SK-N-SH treated with all-trans-retinoic acid at 6 μM for 48 hours (cell line): ENCODE measurements around the gene CAVIN1.
"Not testable (repeated sequence)": the region's sequence is repeated elsewhere in the genome, so short reads cannot be mapped to it uniquely, and the experiment has no call there.

ENCODE experiments used
- ATAC-seq: fragments of 200-7000 bp; cut with Tn5 transposase; 3 replicates; pipeline ENCODE4 v1.9.1; 2020; ENCODE audit warnings: mild to moderate bottlenecking, moderate library complexity
- ARNTL ChIP-seq: fragments of 450-650 bp; formaldehyde crosslinking; IDR thresholded peaks from 2 replicates; pipeline ENCODE4 v1.5.0; 2020; ENCODE audit warnings: low read depth, mild to moderate bottlenecking, moderate library complexity, borderline replicate concordance
- BACH2 ChIP-seq: fragments of 250-450 bp; sonication (Bioruptor Pico); IDR thresholded peaks from 2 replicates; pipeline ENCODE4 v1.9.0; 2021; ENCODE audit warnings: mild to moderate bottlenecking, borderline replicate concordance
- CREB5 ChIP-seq: fragments of 250-450 bp; sonication (Bioruptor Pico); IDR thresholded peaks from 2 replicates; pipeline ENCODE4 v1.5.1; 2020; ENCODE audit warnings: low read depth, mild to moderate bottlenecking, moderate library complexity
- CSDC2 ChIP-seq: fragments of 250-450 bp; sonication (Bioruptor Pico); IDR thresholded peaks from 2 replicates; pipeline ENCODE4 v1.5.0; 2020; ENCODE audit warnings: mild to moderate bottlenecking, moderate library complexity
- CSRNP3 ChIP-seq: fragments of 250-450 bp; sonication (Bioruptor Pico); IDR thresholded peaks from 2 replicates; pipeline ENCODE4 v1.5.1; 2021; ENCODE audit warnings: mild to moderate bottlenecking, moderate library complexity
- ESRRG ChIP-seq: fragments of 250-450 bp; sonication (Bioruptor Pico); IDR thresholded peaks from 2 replicates; pipeline ENCODE4 v1.6.1; 2021; ENCODE audit warnings: mild to moderate bottlenecking
- GLIS3 ChIP-seq: fragments of 250-450 bp; sonication (Bioruptor Pico); IDR thresholded peaks from 2 replicates; pipeline ENCODE4 v1.5.0; 2020; ENCODE audit warnings: mild to moderate bottlenecking, moderate library complexity
- OSR1 ChIP-seq: fragments of 250-450 bp; sonication (Bioruptor Pico); IDR thresholded peaks from 2 replicates; pipeline ENCODE4 v1.8.0; 2022; ENCODE audit warnings: moderate library complexity, mild to moderate bottlenecking, inconsistent platforms
- PPARA ChIP-seq: fragments of 250-450 bp; sonication (Bioruptor Pico); IDR thresholded peaks from 2 replicates; pipeline ENCODE4 v1.5.0; 2020; ENCODE audit warnings: mild to moderate bottlenecking, borderline replicate concordance
- RARB ChIP-seq: fragments of 250-450 bp; sonication (Bioruptor Pico); IDR thresholded peaks from 2 replicates; pipeline ENCODE4 v1.8.0; 2021; ENCODE audit warnings: mild to moderate bottlenecking, moderate library complexity
- TCF4 ChIP-seq: fragments of 250-450 bp; sonication (Bioruptor Pico); IDR thresholded peaks from 2 replicates; pipeline ENCODE4 v1.8.0; 2021; ENCODE audit warnings: mild to moderate bottlenecking, moderate library complexity, borderline replicate concordance
- TSHZ2 ChIP-seq: fragments of 250-450 bp; sonication (Bioruptor Pico); IDR thresholded peaks from 2 replicates; pipeline ENCODE4 v1.5.0; 2020; ENCODE audit warnings: mild to moderate bottlenecking, moderate library complexity
- ZC3H10 ChIP-seq: fragments of 250-450 bp; sonication (Bioruptor Pico); IDR thresholded peaks from 2 replicates; pipeline ENCODE4 v1.5.1; 2021; ENCODE audit warnings: mild to moderate bottlenecking, moderate library complexity
- ZFP3 ChIP-seq: fragments of 250-450 bp; sonication (Bioruptor Pico); IDR thresholded peaks from 2 replicates; pipeline ENCODE4 v1.5.0; 2020; ENCODE audit warnings: mild to moderate bottlenecking, moderate library complexity
- ZFP30 ChIP-seq: fragments of 450-650 bp; formaldehyde crosslinking; IDR thresholded peaks from 2 replicates; pipeline ENCODE4 v1.5.0; 2022; ENCODE audit warnings: mild to moderate bottlenecking, moderate library complexity
- ZNF565 ChIP-seq: fragments of 450-650 bp; formaldehyde crosslinking; conservative IDR thresholded peaks from 2 replicates; pipeline ENCODE4 v1.5.0; 2020; ENCODE audit warnings: low read depth, mild to moderate bottlenecking, moderate library complexity
- ZNF70 ChIP-seq: fragments of 450-650 bp; formaldehyde crosslinking; IDR thresholded peaks from 2 replicates; pipeline ENCODE4 v1.5.0; 2020; ENCODE audit warnings: mild to moderate bottlenecking, moderate library complexity
- ZNF8 ChIP-seq: fragments of 450-650 bp; formaldehyde crosslinking; IDR thresholded peaks from 2 replicates; pipeline ENCODE4 v1.5.0; 2020; ENCODE audit warnings: mild to moderate bottlenecking, moderate library complexity
- TF ChIP-seq, protein P1 (sequence below): fragments of 250-450 bp; sonication (Bioruptor Pico); IDR thresholded peaks from 2 replicates; pipeline ENCODE4 v1.8.0; 2020; ENCODE audit warnings: mild to moderate bottlenecking, moderate library complexity, borderline replicate concordance

Gene CAVIN1

DNA sequence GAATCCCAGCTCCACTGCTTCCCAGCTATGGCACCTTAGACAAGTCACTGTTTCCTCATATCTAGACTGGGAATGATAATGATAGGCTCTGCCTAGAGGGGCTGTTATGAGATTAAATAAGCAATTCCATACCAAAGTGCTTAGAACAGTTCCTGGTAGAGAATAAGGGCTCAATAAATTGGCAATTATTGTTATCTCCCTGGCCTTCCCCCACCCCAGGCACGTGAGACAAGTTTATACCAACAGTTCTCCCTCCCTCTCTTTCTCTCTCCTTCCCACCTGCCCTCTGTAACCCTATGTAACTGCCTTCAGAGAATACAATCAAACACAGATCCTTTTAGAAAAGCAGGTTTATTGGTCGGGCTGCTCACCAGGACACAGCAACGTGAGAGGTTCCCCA lies 20.9 kb downstream of the CAVIN1 start:
- TF ChIP-seq CSDC2 (CRISPR knock-in tag) (no peak), ARNTL (CRISPR knock-in tag) (no peak), ZC3H10 (CRISPR knock-in tag) (no peak), PPARA (no peak), CREB5 (CRISPR knock-in tag) (no peak), RARB (CRISPR knock-in tag) (no peak), ZNF70 (CRISPR knock-in tag) (no peak), BACH2 (no peak), ZFP3 (CRISPR knock-in tag) (no peak)
- TF ChIP-seq, protein P1, sequence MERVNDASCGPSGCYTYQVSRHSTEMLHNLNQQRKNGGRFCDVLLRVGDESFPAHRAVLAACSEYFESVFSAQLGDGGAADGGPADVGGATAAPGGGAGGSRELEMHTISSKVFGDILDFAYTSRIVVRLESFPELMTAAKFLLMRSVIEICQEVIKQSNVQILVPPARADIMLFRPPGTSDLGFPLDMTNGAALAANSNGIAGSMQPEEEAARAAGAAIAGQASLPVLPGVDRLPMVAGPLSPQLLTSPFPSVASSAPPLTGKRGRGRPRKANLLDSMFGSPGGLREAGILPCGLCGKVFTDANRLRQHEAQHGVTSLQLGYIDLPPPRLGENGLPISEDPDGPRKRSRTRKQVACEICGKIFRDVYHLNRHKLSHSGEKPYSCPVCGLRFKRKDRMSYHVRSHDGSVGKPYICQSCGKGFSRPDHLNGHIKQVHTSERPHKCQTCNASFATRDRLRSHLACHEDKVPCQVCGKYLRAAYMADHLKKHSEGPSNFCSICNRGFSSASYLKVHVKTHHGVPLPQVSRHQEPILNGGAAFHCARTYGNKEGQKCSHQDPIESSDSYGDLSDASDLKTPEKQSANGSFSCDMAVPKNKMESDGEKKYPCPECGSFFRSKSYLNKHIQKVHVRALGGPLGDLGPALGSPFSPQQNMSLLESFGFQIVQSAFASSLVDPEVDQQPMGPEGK (CRISPR knock-in tag), result no peak
- ATAC-seq, result no peak

GRCh38 chr17:42400844-42401375 lies 22.1 kb downstream of the CAVIN1 start:
- not testable (repeated sequence) for ATAC-seq

GRCh38 chr17:42399948-42400843 lies 22.9 kb downstream of the CAVIN1 start:
- TF ChIP-seq GLIS3 (no peak), TSHZ2 (CRISPR knock-in tag) (no peak), ZNF70 (CRISPR knock-in tag) (no peak), ARNTL (CRISPR knock-in tag) (no peak), ZNF565 (CRISPR knock-in tag) (no peak), CSDC2 (CRISPR knock-in tag) (no peak), ESRRG (no peak), ZNF8 (CRISPR knock-in tag) (no peak), OSR1 (no peak), RARB (CRISPR knock-in tag) (no peak), TCF4 (CRISPR knock-in tag) (no peak), ZFP30 (CRISPR knock-in tag) (no peak)
- TF ChIP-seq, protein P1 (CRISPR knock-in tag), result no peak
- ATAC-seq, result peak; percentile 9; the same call in 2 of the 3 replicates

- ATAC-seq, result no peak
- TF ChIP-seq TSHZ2 (CRISPR knock-in tag) (no peak), TCF4 (CRISPR knock-in tag) (no peak), ZNF565 (CRISPR knock-in tag) (no peak), CSDC2 (CRISPR knock-in tag) (no peak), GLIS3 (no peak), ARNTL (CRISPR knock-in tag) (no peak), CSRNP3 (CRISPR knock-in tag) (no peak), RARB (CRISPR knock-in tag) (no peak), ESRRG (no peak), OSR1 (no peak), PPARA (no peak)
Observed at GRCh38 chr17:42399121-42399520, 23.9 kb downstream of the CAVIN1 start.
